Testis (tissue), 3 donors: ENCODE measurements around the gene UBTD2. TPM values are rescaled to one million over a fixed set of nuclear protein-coding genes. Genes with fewer than 3 reads are reported as not detected.

Source experiments
- DNase-seq: peaks from one replicate; pipeline ENCODE4 v3.0.0-alpha.2; 2019
- H3K27ac ChIP-seq, 2 donors: fragments of 200-600 bp; sonication (generic); one replicate each; pipeline ENCODE4 v1.5.1; 2019
- H3K27me3 ChIP-seq: fragments of 200-600 bp; sonication (generic); one replicate; pipeline ENCODE4 v1.5.1; 2019
- H3K36me3 ChIP-seq: fragments of 200-600 bp; sonication (generic); one replicate; pipeline ENCODE4 v1.5.1; 2017; ENCODE audit warnings: low read depth; ENCODE audit errors: missing control alignments
- H3K4me1 ChIP-seq: fragments of 200-600 bp; sonication (generic); one replicate; pipeline ENCODE4 v1.5.1; 2019
- H3K4me3 ChIP-seq, 2 donors: fragments of 200-600 bp; sonication (generic); one replicate each; pipeline ENCODE4 v1.5.1; 2017 to 2019
- H3K9me3 ChIP-seq: fragments of 200-600 bp; sonication (generic); one replicate; pipeline ENCODE4 v1.5.1; 2017
- CTCF ChIP-seq, 3 experiments: fragments of 450-650 bp in 2 of 3; fragments of 200-600 bp in 1 of 3; sonication (generic) in 1 of 3; IDR thresholded peaks; one replicate each; pipeline ENCODE4 v1.5.1; 2016 to 2019; ENCODE audit warnings: antibody characterized with exemption in 3 of 3, mild to moderate bottlenecking in 2 of 3, moderate library complexity in 1 of 3
- POLR2A ChIP-seq: fragments of 450-650 bp; IDR thresholded peaks from one replicate; pipeline ENCODE4 v1.6.1; 2017; ENCODE audit warnings: antibody characterized with exemption, mild to moderate bottlenecking, moderate library complexity
- WGBS, 2 donors: methylation state at CpG; one replicate each; pipeline ENCODE4 v1.1.5; 2018; 5-methylcytosine and 5-hydroxymethylcytosine counted together
- intact Hi-C: fragments of 100-400 bp; cut with DNase I; formaldehyde crosslinking; loops from one replicate; pipeline ENCODE4 v1.15.1; 2023; ENCODE audit warnings: low total_unique reads
- polyA plus RNA-seq: library from polyadenylated mRNA; stranded (reverse); fragments of 350-450 nt; fragmentation: Illumina TruSeq; extraction: RNeasy Lipid Tissue Mini Kit (QIAGEN cat#74804); gene quantifications from one replicate; pipeline ENCODE4 v1.2.3, GENCODE V29; 2014; ENCODE audit warnings: low read depth, low replicate concordance; ENCODE audit not compliant: insufficient read depth
- small RNA-seq, 2 donors: library from RNA; depleted of rRNA; stranded (forward); fragments of <200 nt; gene quantifications; one replicate each; pipeline ENCODE3, GENCODE V24; 2016
- total RNA-seq, 2 donors: library from RNA; depleted of rRNA; stranded (reverse); fragments of >200 nt; gene quantifications; one replicate each; pipeline ENCODE4 v1.2.3, GENCODE V29; 2016

Gene UBTD2
- total and polyA plus RNA-seq, 3 donors from 2014 or later: 41.2 to 53.9 (median 51.8) TPM

DNA sequence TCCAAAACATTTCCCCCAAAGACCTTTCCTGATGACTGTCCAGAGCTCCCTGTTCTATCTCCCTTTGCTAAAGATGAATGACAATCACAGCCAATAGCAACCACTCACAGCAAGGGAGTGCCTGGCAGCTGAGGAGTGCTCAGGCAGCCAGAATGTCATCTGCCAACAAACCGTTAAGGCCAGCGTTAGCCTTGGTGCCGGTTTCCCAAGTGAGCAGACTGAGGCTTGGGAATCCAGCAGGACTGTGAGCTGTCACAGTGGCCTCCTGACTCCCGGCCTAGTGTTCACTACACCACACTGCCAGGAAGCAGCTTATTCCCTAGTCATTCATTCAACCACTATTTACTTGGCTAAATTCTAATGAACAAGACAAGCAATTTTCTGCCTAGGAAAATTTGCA, 120.2 kb downstream of the UBTD2 start:
- intact Hi-C loops: no loop called here

GRCh38 chr5:172162987-172163343, 120.6 kb downstream of the UBTD2 start:
- 58 to 80% methylated on average over 5 of the region's 5 CpGs for WGBS, 2 donors
- Histone ChIP-seq H3K4me1 (peaks cover 46% of the 10 kb centered on the region), H3K4me3 (no peak overlapping the region), H3K9me3 (no peaks in the 10 kb centered on the region), H3K36me3 (no peaks in the 10 kb centered on the region), H3K27me3 (no peaks in the 10 kb centered on the region), H3K27ac (peak overlapping the region in 1 of 2 donors; percentile 50)
- intact Hi-C loops: no loop called here
- DNase-seq: no peak
- TF ChIP-seq CTCF (IDR thresholded peaks at IDR 0.05) (no peak), POLR2A (no peak)

More for the DNA sequence above, 120.2 kb downstream of the UBTD2 start:
- no peak for TF ChIP-seq CTCF (IDR thresholded peaks at IDR 0.05)
- TF ChIP-seq POLR2A: no peak
- H3K9me3 ChIP-seq: no peaks in the 10 kb centered on the region
- H3K36me3 ChIP-seq: no peaks in the 10 kb centered on the region
- H3K4me3 ChIP-seq: no peak overlapping the region
- peak; percentile 75 for DNase-seq
- 42 to 63% methylated on average over 4 of the region's 4 CpGs for WGBS, 2 donors
- peaks cover 50% of the 10 kb centered on the region for H3K4me1 ChIP-seq
- no peaks in the 10 kb centered on the region for H3K27me3 ChIP-seq
- peak overlapping the region in 1 of 2 donors; percentile 50 for H3K27ac ChIP-seq

DNA sequence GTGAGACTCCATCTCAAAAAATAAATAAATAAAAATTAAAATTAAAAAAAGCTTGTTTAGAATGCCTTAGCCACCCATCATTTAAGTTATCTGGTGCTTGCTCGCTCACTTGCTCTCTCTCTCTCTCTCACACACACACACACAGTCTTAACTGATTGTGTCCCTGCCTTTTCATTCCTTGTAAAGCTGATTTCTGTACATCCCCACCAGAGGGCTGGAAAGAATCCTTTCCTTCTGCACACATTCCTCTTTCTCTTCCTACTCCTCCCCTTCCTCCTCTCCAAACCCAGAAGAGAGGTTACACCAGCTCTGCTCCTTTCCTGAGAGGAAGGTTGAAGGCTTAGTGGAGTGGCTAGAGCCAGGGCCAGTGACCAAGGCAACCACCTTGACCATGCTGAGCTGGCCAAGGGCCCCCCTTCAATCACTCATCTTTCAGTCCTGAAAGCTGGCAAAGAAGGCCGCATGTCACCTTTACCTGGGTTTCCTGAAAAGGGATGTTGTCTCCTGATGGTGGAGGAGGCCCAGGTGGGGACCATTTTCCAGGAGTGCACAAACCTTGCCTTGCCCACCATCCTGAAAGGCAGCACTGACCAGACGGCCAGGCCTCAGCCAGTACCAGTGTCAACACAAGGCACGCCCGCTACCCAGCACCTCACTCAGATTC, 121.1 kb downstream of the UBTD2 start:
- H3K27ac ChIP-seq: peak overlapping the region; percentile 18 to 50
- no peak overlapping the region for H3K4me3 ChIP-seq
- no peaks in the 10 kb centered on the region for H3K36me3 ChIP-seq
- H3K27me3 ChIP-seq: no peaks in the 10 kb centered on the region
- no peak for DNase-seq
- H3K9me3 ChIP-seq: no peaks in the 10 kb centered on the region
- TF ChIP-seq CTCF (IDR thresholded peaks at IDR 0.05) (peak in 1 of 3 experiments; percentile 10), POLR2A (no peak)
- WGBS, 2 donors: 74 to 79% methylated on average over 5 of the region's 5 CpGs
- peaks cover 41% of the 10 kb centered on the region for H3K4me1 ChIP-seq
- intact Hi-C loops: no loop called here

GRCh38 chr5:172160506-172160905, 123.1 kb downstream of the UBTD2 start:
- intact Hi-C loops: no loop called here
- Histone ChIP-seq H3K36me3 (no peaks in the 10 kb centered on the region), H3K4me3 (no peak overlapping the region), H3K27me3 (no peaks in the 10 kb centered on the region), H3K27ac (no peak overlapping the region), H3K4me1 (peaks cover 38% of the 10 kb centered on the region), H3K9me3 (no peaks in the 10 kb centered on the region)
- no peak for DNase-seq
- TF ChIP-seq POLR2A: no peak
- TF ChIP-seq CTCF (IDR thresholded peaks at IDR 0.05): no peak
- 74 to 76% methylated on average over 9 of the region's 9 CpGs for WGBS, 2 donors

Small RNAs within 50 kb of the gene (small RNA-seq; reads per million reads assigned to genes)
- 0 reads per million in 2 donors for gene RF00191

Other genes starting within 250 kb of the UBTD2 start
- gene STK10, start 95.5 kb downstream of the UBTD2 start, total RNA-seq: 100 to 1,000 TPM; 142 to 148 TPM
- 48.8 TPM for gene STK10, start 95.5 kb downstream of the UBTD2 start, polyA plus RNA-seq
- 1 to 10 TPM; 5.5 to 5.7 TPM for gene EFCAB9, start 89.6 kb downstream of the UBTD2 start, total RNA-seq
- gene EFCAB9, start 89.6 kb downstream of the UBTD2 start, polyA plus RNA-seq: 11.7 TPM
- 10 to 100 TPM; 18.3 to 29.4 TPM for gene SH3PXD2B, start 170.8 kb upstream of the UBTD2 start, total RNA-seq
- 20.2 TPM for gene SH3PXD2B, start 170.8 kb upstream of the UBTD2 start, polyA plus RNA-seq